GF-D8 (cell line): Measurements from ENCODE around the gene RBPMS2.
"Not testable (repeated sequence)": the region's sequence is repeated elsewhere in the genome, so short reads cannot be mapped to it uniquely, and the experiment has no call there.

ENCODE experiments used
- DNase-seq: peaks from one replicate; lab custom pipeline; 2025; lab: John Stamatoyannopoulos, UW

The RBPMS2 gene

GRCh38 chr15:64753480-64754185, 21.8 kb downstream of the RBPMS2 start:
- no peak for DNase-seq

- no peak for DNase-seq
These were observed 23.9 kb downstream of the RBPMS2 start for GRCh38 chr15:64751464-64751863.

GRCh38 chr15:64749999-64750657, 25.3 kb downstream of the RBPMS2 start:
- no peak for DNase-seq

- DNase-seq = no peak
These were observed 26.2 kb downstream of the RBPMS2 start for GRCh38 chr15:64749167-64749566.

GRCh38 chr15:64748251-64748650, 27.1 kb downstream of the RBPMS2 start:
- DNase-seq = no peak

- DNase-seq = no peak
These were observed 27.8 kb downstream of the RBPMS2 start for GRCh38 chr15:64747578-64747977.

GRCh38 chr15:64746921-64747320, 28.5 kb downstream of the RBPMS2 start:
- DNase-seq = no peak

- DNase-seq = no peak
These were observed 29.0 kb downstream of the RBPMS2 start for GRCh38 chr15:64746356-64746755.

GRCh38 chr15:64743691-64744090, 31.7 kb downstream of the RBPMS2 start:
- DNase-seq = no peak

GRCh38 chr15:64742921-64743320, 32.5 kb downstream of the RBPMS2 start:
- no peak for DNase-seq

- DNase-seq = no peak
These were observed 33.0 kb downstream of the RBPMS2 start for GRCh38 chr15:64742385-64742784.

GRCh38 chr15:64741708-64742107, 33.7 kb downstream of the RBPMS2 start:
- not testable (repeated sequence) for DNase-seq

GRCh38 chr15:64740311-64741170, 34.8 kb downstream of the RBPMS2 start:
- peak; percentile 9 for DNase-seq

- DNase-seq = no peak
These were observed 35.7 kb downstream of the RBPMS2 start for GRCh38 chr15:64739577-64740143.

- DNase-seq = no peak
These were observed 36.2 kb downstream of the RBPMS2 start for GRCh38 chr15:64739156-64739555.

- no peak for DNase-seq
These were observed 36.9 kb downstream of the RBPMS2 start for GRCh38 chr15:64738226-64739095.

GRCh38 chr15:64732156-64732860, 43.1 kb downstream of the RBPMS2 start:
- no peak for DNase-seq

GRCh38 chr15:64731805-64732151, 43.6 kb downstream of the RBPMS2 start:
- no peak for DNase-seq

GRCh38 chr15:64731012-64731804, 44.2 kb downstream of the RBPMS2 start:
- DNase-seq = peak; percentile 2

- no peak for DNase-seq
These were observed 45.2 kb downstream of the RBPMS2 start for GRCh38 chr15:64730151-64730550.
